K562 (cell line): ENCODE results near the gene CBFA2T2. TPM values are rescaled to one million over a fixed set of nuclear protein-coding genes. Genes with fewer than 3 reads are reported as not detected.
A peak's percentile ranks its signal among the peaks of the same experiment; 100 is the strongest.

Experiments used
- ATAC-seq: fragments of 200-7000 bp; cut with Tn5 transposase; 3 replicates; pipeline ENCODE4 v1.9.1; 2020; ENCODE audit warnings: moderate library complexity
- BruUV-seq: library from RNA; stranded (reverse); fragments of 400-500 nt; replicated peaks from 2 replicates; lab custom pipeline; 2021; lab: Mats Ljungman, UMichigan
- CTCF ChIA-PET: fragments of 300-600 bp; formaldehyde crosslinking; extraction: SDS; loops from one replicate; lab custom pipeline; 2021; ENCODE audit warnings: low intra/inter-chr PET ratio; lab: Yijun Ruan, JAX
- POLR2A ChIA-PET: fragments of 300-600, 350-650 bp; sonication (Branson Sonifier 250); formaldehyde crosslinking; extraction: SDS; loops from one replicate; lab custom pipeline; 2021; ENCODE audit warnings: antibody characterized with exemption, inconsistent platforms; lab: Yijun Ruan, JAX
- DNase-seq, 4 experiments: peaks; one replicate each; pipeline versions ENCODE4 v3.0.0 to v3.0.0-alpha.2; 2011 to 2018; ENCODE audit warnings: low spot score in 3 of 4, mixed read lengths in 3 of 4; ENCODE audit errors: extremely low read depth in 1 of 4
- FAIRE-seq: peaks from 2 replicates; lab custom pipeline; 2011; peaks lifted over from hg19 to GRCh38; lab: Jason Lieb, UNC
- H2AFZ ChIP-seq: 2 replicates; pipeline ENCODE4 v1.6.0; 2011; ENCODE audit warnings: low read depth, low read length, control low read depth, inconsistent platforms
- H3K27ac ChIP-seq: fragments of 200-600 bp; 3 replicates; pipeline ENCODE4 v1.8.0; 2011; ENCODE audit warnings: low read depth, mild to moderate bottlenecking, control low read depth, inconsistent platforms, low read length, moderate library complexity, mixed read lengths; ENCODE audit errors: extremely low read depth
- H3K27me3 ChIP-seq, 2 experiments: fragments of 300-600 bp in 1 of 2; 2 replicates in 1 of 2; 3 replicates in 1 of 2; pipeline versions ENCODE4 v1.6.0 to v1.8.0; 2011; ENCODE audit warnings: inconsistent platforms in 2 of 2, low read length in 2 of 2, mild to moderate bottlenecking in 1 of 2, mixed read lengths in 1 of 2, moderate library complexity in 1 of 2; ENCODE audit not compliant: control insufficient read depth in 2 of 2, insufficient read depth in 2 of 2
- H3K36me3 ChIP-seq: fragments of 300-600 bp; 3 replicates; pipeline ENCODE4 v1.8.0; 2011; ENCODE audit warnings: mild to moderate bottlenecking, low read length, inconsistent platforms; ENCODE audit not compliant: control insufficient read depth, insufficient read depth
- H3K4me1 ChIP-seq, 2 experiments: fragments of 200-600 bp in 1 of 2; replicated peaks in 1 of 2; 2 replicates in 1 of 2; 3 replicates in 1 of 2; pipeline versions ENCODE4 v1.5.1 to v1.8.0; 2011; ENCODE audit warnings: inconsistent platforms in 2 of 2, low read length in 2 of 2, mild to moderate bottlenecking in 1 of 2, mixed read lengths in 1 of 2, moderate library complexity in 1 of 2; ENCODE audit not compliant: control insufficient read depth in 2 of 2, insufficient read depth in 2 of 2
- H3K4me2 ChIP-seq: 2 replicates; pipeline ENCODE4 v1.6.1; 2011; ENCODE audit warnings: low read length, control low read depth, inconsistent platforms, mixed read lengths; ENCODE audit not compliant: insufficient read depth
- H3K4me3 ChIP-seq: fragments of 200-600 bp; sonication (generic), shearing (Covaris generic); 2 replicates; pipeline ENCODE4 v1.5.1; 2016; ENCODE audit warnings: control low read depth, inconsistent platforms
- H3K79me2 ChIP-seq: fragments of 200-600 bp; 3 replicates; pipeline ENCODE4 v1.8.0; 2011; ENCODE audit warnings: low read length, inconsistent platforms; ENCODE audit not compliant: control insufficient read depth, insufficient read depth
- H3K9ac ChIP-seq, 2 experiments: 2 replicates each; pipeline versions ENCODE4 v1.6.0 to v1.6.1; 2011; ENCODE audit warnings: low read depth in 2 of 2, low read length in 2 of 2, control low read depth in 1 of 2, inconsistent platforms in 1 of 2, mild to moderate bottlenecking in 1 of 2, mixed read lengths in 1 of 2; ENCODE audit not compliant: insufficient read depth in 1 of 2
- H3K9me1 ChIP-seq: one replicate; pipeline ENCODE4 v1.6.0; 2011; ENCODE audit warnings: inconsistent platforms, mild to moderate bottlenecking, low read length, moderate library complexity; ENCODE audit not compliant: control insufficient read depth, insufficient read depth
- H3K9me3 ChIP-seq: replicated peaks from 2 replicates; pipeline ENCODE4 v1.5.1; 2011; ENCODE audit warnings: low read depth, low read length, inconsistent platforms; ENCODE audit not compliant: control insufficient read depth, insufficient read depth
- H4K20me1 ChIP-seq: replicated peaks from 2 replicates; pipeline ENCODE4 v1.6.1; 2011; ENCODE audit warnings: low read length, inconsistent platforms, mixed read lengths; ENCODE audit not compliant: control insufficient read depth, insufficient read depth
- GABPA ChIP-seq: fragments of 200-800 bp; sonication (Bioruptor generic); conservative IDR thresholded peaks from 2 replicates; pipeline ENCODE4 v1.6.1; 2016; ENCODE audit warnings: low read depth, missing genetic modification characterization, missing compliant biosample characterization
- ILF3 ChIP-seq: fragments of 450-650 bp; IDR thresholded peaks from 2 replicates; pipeline ENCODE4 v1.6.1; 2018; ENCODE audit warnings: antibody characterized with exemption, mild to moderate bottlenecking, moderate library complexity, borderline replicate concordance
- ZNF174 ChIP-seq: fragments of 250-450 bp; sonication (Bioruptor Pico); IDR thresholded peaks from 2 replicates; pipeline ENCODE4 v1.4.0; 2020; ENCODE audit warnings: mild to moderate bottlenecking
- ZNF217 ChIP-seq: sonication (generic); formaldehyde crosslinking; IDR thresholded peaks from 2 replicates; pipeline ENCODE4 v1.8.0; 2022; ENCODE audit warnings: mild to moderate bottlenecking, missing genetic modification reagents
- whole genome bisulfite sequencing: fragments of 100-300 bp; shearing (Covaris generic); methylation state at CpG from one replicate; pipeline ENCODE4 v1.1.6; 2016; ENCODE audit warnings: low coverage, mixed read lengths; ENCODE audit not compliant: insufficient coverage; ENCODE audit errors: missing lambda C conversion rate; 5-methylcytosine and 5-hydroxymethylcytosine counted together
- in situ Hi-C: fragments of 300-500 bp; cut with MboI; formaldehyde crosslinking; loops from 4 replicates; pipeline ENCODE4 v1.15.0; 2018; ENCODE audit warnings: inconsistent platforms, mixed read lengths
- intact Hi-C: fragments of 100-400 bp; cut with micrococcal nuclease; formaldehyde crosslinking; loops from 2 replicates; pipeline ENCODE4 v1.14.2; 2022
- polyA plus RNA-seq, 8 experiments: library from polyadenylated mRNA; depleted of rRNA in 4 of 8; stranded (reverse) in 5 of 8; unstranded in 3 of 8; fragments of >200 nt; fragmentation: Nextera tagmentation in 2 of 8; fragmentation: Illumina TruSeq in 1 of 8; extraction: Ambion mirVana in 2 of 8; extraction: Trizol in 1 of 8; gene quantifications; 2 replicates each; pipeline versions ENCODE4 v1.2.1 to v1.2.3, GENCODE V29; 2011 to 2014; ENCODE audit warnings: inconsistent platforms in 1 of 8, missing spikeins in 1 of 8
- total RNA-seq, 7 experiments: library from RNA; depleted of rRNA in 6 of 7; stranded (reverse); fragments of >200 nt in 6 of 7; fragmentation: Illumina TruSeq in 2 of 7; extraction: Trizol in 2 of 7; gene quantifications; 2 replicates each; pipeline versions ENCODE4 v1.2.1 to v1.2.3, GENCODE V29; 2011 to 2021; ENCODE audit warnings: low replicate concordance in 1 of 7

The CBFA2T2 gene
- total and polyA plus RNA-seq, 9 of the 15 experiments (the other 6 are each of a cell fraction or from before 2014, with no cell fraction given), result 0.27 to 9.6 (median 5.8) TPM

GRCh38 chr20:33647603-33648395 lies 157.9 kb downstream of the CBFA2T2 start:
- Histone ChIP-seq H3K79me2 (no peaks in the 10 kb centered on the region), H3K4me3 (no peak overlapping the region), H3K4me1 (peaks cover 9 to 27% of the 10 kb centered on the region in 2 experiments; a peak in 3 of 5 replicates), H3K36me3 (peaks cover 20% of the 10 kb centered on the region; the same call in 2 of the 3 replicates)
- BruUV-seq, result no TSS peak
- intact Hi-C loops, result no loop called here
- in situ Hi-C loops, result no loop called here
- 53% methylated on average over 11 of the region's 11 CpGs for WGBS
- no peak for TF ChIP-seq ZNF217
- TF ChIP-seq ZNF174 (CRISPR knock-in tag), result no peak
- TF ChIP-seq GABPA (tag), result no peak
- no peak for TF ChIP-seq ILF3
- TF ChIP-seq, all 486 proteins: peak for 0
- peaks cover 9% of the 10 kb centered on the region for H3K9me1 ChIP-seq
- no peak overlapping the region for H3K27ac ChIP-seq
- ChIA-PET CTCF (no interaction called here), POLR2A (interaction anchor here (0.6 to 1.5 kb wide), 5 partner anchors 8 to 386 kb away, joined by 3 to 7 read pairs (median 3); no protein-coding TSS in a partner anchor)
- no peak overlapping the region for H3K4me2 ChIP-seq
- no peak overlapping the region for H2AFZ ChIP-seq
- no peak overlapping the region for H3K9ac ChIP-seq
- ATAC-seq, result 0 out of 3 replicates have a peak, but pooled peaks have one; percentile 17
- H4K20me1 ChIP-seq, result peaks cover 13% of the 10 kb centered on the region; the same call in 1 of the 2 replicates
- no peak for DNase-seq
- no peaks in the 10 kb centered on the region for H3K27me3 ChIP-seq
- no peak for FAIRE-seq
- no peaks in the 10 kb centered on the region; the same call in 1 of the 2 replicates for H3K9me3 ChIP-seq
